K562 (cell line): ENCODE measurements around the gene HOXB4. TPM values are rescaled to one million over a fixed set of nuclear protein-coding genes. Genes with fewer than 3 reads are reported as not detected.

Experiments used
- ATAC-seq: fragments of 200-7000 bp; cut with Tn5 transposase; 3 replicates; pipeline ENCODE4 v1.9.1; 2020; ENCODE audit warnings: moderate library complexity
- BruUV-seq: library from RNA; stranded (reverse); fragments of 400-500 nt; replicated peaks from 2 replicates; lab custom pipeline; 2021; lab: Mats Ljungman, UMichigan
- CTCF ChIA-PET: fragments of 300-600 bp; formaldehyde crosslinking; extraction: SDS; loops from one replicate; lab custom pipeline; 2021; ENCODE audit warnings: low intra/inter-chr PET ratio; lab: Yijun Ruan, JAX
- POLR2A ChIA-PET: fragments of 300-600, 350-650 bp; sonication (Branson Sonifier 250); formaldehyde crosslinking; extraction: SDS; loops from one replicate; lab custom pipeline; 2021; ENCODE audit warnings: antibody characterized with exemption, inconsistent platforms; lab: Yijun Ruan, JAX
- DNase-seq, 4 experiments: peaks; one replicate each; pipeline versions ENCODE4 v3.0.0 to v3.0.0-alpha.2; 2011 to 2018; ENCODE audit warnings: low spot score in 3 of 4, mixed read lengths in 3 of 4; ENCODE audit errors: extremely low read depth in 1 of 4
- FAIRE-seq: peaks from 2 replicates; lab custom pipeline; 2011; peaks lifted over from hg19 to GRCh38; lab: Jason Lieb, UNC
- H2AFZ ChIP-seq: 2 replicates; pipeline ENCODE4 v1.6.0; 2011; ENCODE audit warnings: low read depth, low read length, control low read depth, inconsistent platforms
- H3K27ac ChIP-seq: fragments of 200-600 bp; 3 replicates; pipeline ENCODE4 v1.8.0; 2011; ENCODE audit warnings: low read depth, mild to moderate bottlenecking, control low read depth, inconsistent platforms, low read length, moderate library complexity, mixed read lengths; ENCODE audit errors: extremely low read depth
- H3K27me3 ChIP-seq, 2 experiments: fragments of 300-600 bp in 1 of 2; 2 replicates in 1 of 2; 3 replicates in 1 of 2; pipeline versions ENCODE4 v1.6.0 to v1.8.0; 2011; ENCODE audit warnings: inconsistent platforms in 2 of 2, low read length in 2 of 2, mild to moderate bottlenecking in 1 of 2, mixed read lengths in 1 of 2, moderate library complexity in 1 of 2; ENCODE audit not compliant: control insufficient read depth in 2 of 2, insufficient read depth in 2 of 2
- H3K36me3 ChIP-seq: fragments of 300-600 bp; 3 replicates; pipeline ENCODE4 v1.8.0; 2011; ENCODE audit warnings: mild to moderate bottlenecking, low read length, inconsistent platforms; ENCODE audit not compliant: control insufficient read depth, insufficient read depth
- H3K4me1 ChIP-seq, 2 experiments: fragments of 200-600 bp in 1 of 2; replicated peaks in 1 of 2; 2 replicates in 1 of 2; 3 replicates in 1 of 2; pipeline versions ENCODE4 v1.5.1 to v1.8.0; 2011; ENCODE audit warnings: inconsistent platforms in 2 of 2, low read length in 2 of 2, mild to moderate bottlenecking in 1 of 2, mixed read lengths in 1 of 2, moderate library complexity in 1 of 2; ENCODE audit not compliant: control insufficient read depth in 2 of 2, insufficient read depth in 2 of 2
- H3K4me2 ChIP-seq: 2 replicates; pipeline ENCODE4 v1.6.1; 2011; ENCODE audit warnings: low read length, control low read depth, inconsistent platforms, mixed read lengths; ENCODE audit not compliant: insufficient read depth
- H3K4me3 ChIP-seq: fragments of 200-600 bp; sonication (generic), shearing (Covaris generic); 2 replicates; pipeline ENCODE4 v1.5.1; 2016; ENCODE audit warnings: control low read depth, inconsistent platforms
- H3K79me2 ChIP-seq: fragments of 200-600 bp; 3 replicates; pipeline ENCODE4 v1.8.0; 2011; ENCODE audit warnings: low read length, inconsistent platforms; ENCODE audit not compliant: control insufficient read depth, insufficient read depth
- H3K9ac ChIP-seq, 2 experiments: 2 replicates each; pipeline versions ENCODE4 v1.6.0 to v1.6.1; 2011; ENCODE audit warnings: low read depth in 2 of 2, low read length in 2 of 2, control low read depth in 1 of 2, inconsistent platforms in 1 of 2, mild to moderate bottlenecking in 1 of 2, mixed read lengths in 1 of 2; ENCODE audit not compliant: insufficient read depth in 1 of 2
- H3K9me1 ChIP-seq: one replicate; pipeline ENCODE4 v1.6.0; 2011; ENCODE audit warnings: inconsistent platforms, mild to moderate bottlenecking, low read length, moderate library complexity; ENCODE audit not compliant: control insufficient read depth, insufficient read depth
- H3K9me3 ChIP-seq: replicated peaks from 2 replicates; pipeline ENCODE4 v1.5.1; 2011; ENCODE audit warnings: low read depth, low read length, inconsistent platforms; ENCODE audit not compliant: control insufficient read depth, insufficient read depth
- H4K20me1 ChIP-seq: replicated peaks from 2 replicates; pipeline ENCODE4 v1.6.1; 2011; ENCODE audit warnings: low read length, inconsistent platforms, mixed read lengths; ENCODE audit not compliant: control insufficient read depth, insufficient read depth
- CBX5 ChIP-seq: IDR thresholded peaks from 2 replicates; pipeline ENCODE4 v1.6.1; 2014; ENCODE audit warnings: low read depth, borderline replicate concordance
- EP400 ChIP-seq: fragments of 450-650 bp; IDR thresholded peaks from 2 replicates; pipeline ENCODE4 v1.6.1; 2017; ENCODE audit warnings: antibody characterized with exemption, mild to moderate bottlenecking, moderate library complexity
- ERF ChIP-seq: fragments of 450-650 bp; formaldehyde crosslinking; IDR thresholded peaks from 2 replicates; pipeline ENCODE4 v1.4.0; 2020; ENCODE audit warnings: mild to moderate bottlenecking, mixed read lengths
- ETV5 ChIP-seq: sonication (generic); formaldehyde crosslinking; IDR thresholded peaks from 2 replicates; pipeline ENCODE4 v1.4.0; 2020; ENCODE audit warnings: low read depth, mild to moderate bottlenecking, missing genetic modification reagents
- FOXA1 ChIP-seq: fragments of 450-650 bp; IDR thresholded peaks from 2 replicates; pipeline ENCODE4 v1.6.1; 2016; ENCODE audit warnings: mild to moderate bottlenecking, borderline replicate concordance
- GATAD2A ChIP-seq: fragments of 450-650 bp; IDR thresholded peaks from 2 replicates; pipeline ENCODE4 v1.6.1; 2017
- IRF2 ChIP-seq: sonication (generic); formaldehyde crosslinking; IDR thresholded peaks from 2 replicates; pipeline ENCODE4 v1.8.1; 2022; ENCODE audit warnings: mild to moderate bottlenecking, missing genetic modification reagents
- NEUROD1 ChIP-seq: fragments of 150-350 bp; IDR thresholded peaks from 2 replicates; pipeline ENCODE4 v1.6.1; 2014; ENCODE audit warnings: borderline replicate concordance, low read length, low read depth; ENCODE audit not compliant: partially characterized antibody
- PYGO2 ChIP-seq: fragments of 450-650 bp; IDR thresholded peaks from 2 replicates; pipeline ENCODE4 v1.6.1; 2016; ENCODE audit warnings: mild to moderate bottlenecking, missing genetic modification characterization, moderate library complexity, missing compliant biosample characterization
- RB1 ChIP-seq: fragments of 450-650 bp; IDR thresholded peaks from 2 replicates; pipeline ENCODE4 v1.6.1; 2017; ENCODE audit warnings: low read depth, mild to moderate bottlenecking
- RBM14 ChIP-seq: fragments of 200-400 bp; formaldehyde crosslinking; IDR thresholded peaks from 2 replicates; pipeline ENCODE4 v1.6.1; 2018; ENCODE audit warnings: low read depth, mild to moderate bottlenecking, low read length, moderate library complexity, borderline replicate concordance; ENCODE audit not compliant: insufficient read depth
- RBM15 ChIP-seq: fragments of 200-400 bp; formaldehyde crosslinking; IDR thresholded peaks from 2 replicates; pipeline ENCODE4 v1.6.1; 2018; ENCODE audit warnings: mild to moderate bottlenecking, low read length, moderate library complexity; ENCODE audit not compliant: insufficient read depth
- SMARCC2 ChIP-seq: fragments of 450-650 bp; IDR thresholded peaks from 2 replicates; pipeline ENCODE4 v1.6.1; 2017; ENCODE audit warnings: antibody characterized with exemption, moderate library complexity, mild to moderate bottlenecking, low read depth
- SMARCE1 ChIP-seq: fragments of 450-650 bp; IDR thresholded peaks from 2 replicates; pipeline ENCODE4 v1.7.1; 2016; ENCODE audit warnings: mild to moderate bottlenecking
- SRSF1 ChIP-seq: fragments of 200-400 bp; formaldehyde crosslinking; IDR thresholded peaks from 2 replicates; pipeline ENCODE4 v1.6.1; 2017; ENCODE audit warnings: mild to moderate bottlenecking, low read depth, low read length, moderate library complexity
- TAF7 ChIP-seq: fragments of 450-650 bp; IDR thresholded peaks from 2 replicates; pipeline ENCODE4 v1.6.1; 2016; ENCODE audit warnings: missing genetic modification characterization, missing compliant biosample characterization
- ZNF175 ChIP-seq: fragments of 200-800 bp; sonication (Bioruptor generic); IDR thresholded peaks from 2 replicates; pipeline ENCODE4 v1.6.1; 2016; ENCODE audit warnings: low read depth, mild to moderate bottlenecking, missing genetic modification characterization, missing compliant biosample characterization
- ZNF232 ChIP-seq: sonication (generic); formaldehyde crosslinking; IDR thresholded peaks from 2 replicates; pipeline ENCODE4 v1.8.0; 2022; ENCODE audit warnings: mild to moderate bottlenecking, missing genetic modification reagents
- ZNF699 ChIP-seq: fragments of 250-450 bp; sonication (Bioruptor Pico); IDR thresholded peaks from 2 replicates; pipeline ENCODE4 v1.8.0; 2021; ENCODE audit warnings: mild to moderate bottlenecking, moderate library complexity; ENCODE audit not compliant: insufficient replicate concordance
- ZNF766 ChIP-seq: fragments of 200-800 bp; sonication (Bioruptor generic); conservative IDR thresholded peaks from 2 replicates; pipeline ENCODE4 v1.6.1; 2016; ENCODE audit warnings: missing genetic modification characterization, missing compliant biosample characterization
- WGBS: fragments of 100-300 bp; shearing (Covaris generic); methylation state at CpG from one replicate; pipeline ENCODE4 v1.1.6; 2016; ENCODE audit warnings: low coverage, mixed read lengths; ENCODE audit not compliant: insufficient coverage; ENCODE audit errors: missing lambda C conversion rate; 5-methylcytosine and 5-hydroxymethylcytosine counted together
- in situ Hi-C: fragments of 300-500 bp; cut with MboI; formaldehyde crosslinking; loops from 4 replicates; pipeline ENCODE4 v1.15.0; 2018; ENCODE audit warnings: inconsistent platforms, mixed read lengths
- intact Hi-C: fragments of 100-400 bp; cut with micrococcal nuclease; formaldehyde crosslinking; loops from 2 replicates; pipeline ENCODE4 v1.14.2; 2022
- polyA plus RNA-seq, 8 experiments: library from polyadenylated mRNA; depleted of rRNA in 4 of 8; stranded (reverse) in 5 of 8; unstranded in 3 of 8; fragments of >200 nt; fragmentation: Nextera tagmentation in 2 of 8; fragmentation: Illumina TruSeq in 1 of 8; extraction: Ambion mirVana in 2 of 8; extraction: Trizol in 1 of 8; gene quantifications; 2 replicates each; pipeline versions ENCODE4 v1.2.1 to v1.2.3, GENCODE V29; 2011 to 2014; ENCODE audit warnings: inconsistent platforms in 1 of 8, missing spikeins in 1 of 8
- total RNA-seq, 7 experiments: library from RNA; depleted of rRNA in 6 of 7; stranded (reverse); fragments of >200 nt in 6 of 7; fragmentation: Illumina TruSeq in 2 of 7; extraction: Trizol in 2 of 7; gene quantifications; 2 replicates each; pipeline versions ENCODE4 v1.2.1 to v1.2.3, GENCODE V29; 2011 to 2021; ENCODE audit warnings: low replicate concordance in 1 of 7
- TF ChIP-seq, protein P1 (sequence below), 2 experiments: IDR thresholded peaks; 2 replicates each; pipeline ENCODE4 v1.6.1; 2012; ENCODE audit warnings: improper control_type of control experiment in 2 of 2, low read depth in 2 of 2, low read length in 2 of 2, borderline replicate concordance in 1 of 2

Gene HOXB4
- total and polyA plus RNA-seq, 9 of the 15 experiments (the other 6 are each of a cell fraction or from before 2014, with no cell fraction given): 1.6 to 34.9 (median 14.9) TPM

DNA sequence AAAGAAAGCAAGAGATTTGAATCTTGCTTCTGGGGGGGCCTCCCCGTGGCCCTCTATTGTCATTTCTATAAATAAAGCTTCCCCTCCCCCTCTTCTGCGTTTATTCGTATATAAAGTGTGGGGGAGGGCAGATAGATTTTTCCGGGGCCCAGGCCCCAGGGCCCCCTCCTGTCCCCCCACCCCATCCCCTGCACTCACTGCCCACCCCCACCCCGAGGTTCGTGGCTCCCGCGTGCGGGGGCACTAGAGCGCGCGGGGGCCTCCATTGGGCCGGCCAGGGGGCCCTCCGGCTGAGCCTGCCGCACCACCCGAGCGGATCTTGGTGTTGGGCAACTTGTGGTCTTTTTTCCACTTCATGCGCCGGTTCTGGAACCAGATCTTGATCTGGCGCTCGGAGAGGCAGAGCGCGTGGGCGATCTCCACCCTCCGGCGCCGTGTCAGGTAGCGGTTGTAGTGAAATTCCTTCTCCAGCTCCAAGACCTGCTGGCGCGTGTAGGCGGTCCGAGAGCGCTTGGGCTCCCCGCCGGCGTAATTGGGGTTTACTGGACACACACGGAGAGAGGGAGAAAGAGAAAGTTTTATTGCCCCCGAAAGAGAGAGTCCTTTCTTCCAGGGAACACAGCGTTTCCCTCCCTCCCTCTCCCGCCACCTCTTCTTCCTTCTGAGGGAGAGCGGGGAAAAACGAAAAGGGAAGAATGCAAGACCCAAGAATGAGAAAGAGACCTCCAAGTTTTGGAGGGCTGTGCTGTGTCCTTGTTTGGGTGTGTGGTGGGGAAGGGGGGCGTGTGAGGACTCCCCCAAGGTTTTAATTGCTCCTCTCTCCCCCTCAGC is 1.5 kb downstream of the HOXB4 start:
- POLR2A ChIA-PET: interaction anchor here (0.9 to 1.2 kb wide), 4 partner anchors 13 to 163 kb away, joined by 3 read pairs; no protein-coding TSS in a partner anchor
- Histone ChIP-seq H3K27me3 (no peaks in the 10 kb centered on the region), H3K27ac (peak overlapping the region; percentile 95), H2AFZ (peak overlapping the region; percentile 27; the same call in 1 of the 2 replicates), H3K9me1 (no peaks in the 10 kb centered on the region), H3K4me1 (peaks cover 36 to 57% of the 10 kb centered on the region in 2 experiments), H3K4me3 (peak overlapping the region; percentile 71), H3K79me2 (peaks cover 98% of the 10 kb centered on the region), H4K20me1 (no peaks in the 10 kb centered on the region), H3K4me2 (peak overlapping the region; percentile 93), H3K36me3 (peaks cover 46% of the 10 kb centered on the region), H3K9me3 (no peaks in the 10 kb centered on the region), H3K9ac (peak overlapping the region; percentile 95 to 97)
- CTCF ChIA-PET: no interaction called here
- ATAC-seq (peak; percentile 21), FAIRE-seq (peak; percentile 57), DNase-seq (peak; percentile 63 to 82 (median 74))
- 2% methylated on average over 28 of the region's 43 CpGs for WGBS
- no TSS peak for BruUV-seq
- intact Hi-C loops (no loop called here), in situ Hi-C loops (no loop called here)
- TF ChIP-seq GATAD2A (no peak), CBX5 (no peak), RBM15 (no peak), RB1 (peak; percentile 25; the same call in 1 of the 2 replicates), SRSF1 (no peak), ETV5 (CRISPR knock-in tag) (peak; percentile 52; the same call in 1 of the 2 replicates), RBM14 (no peak), TAF7 (peak; percentile 16; the same call in 1 of the 2 replicates), ZNF699 (CRISPR knock-in tag) (no peak), ZNF175 (CRISPR knock-in tag) (peak; percentile 38; the same call in 1 of the 2 replicates), SMARCE1 (0 out of 2 replicates have a peak, but pooled peaks have one; percentile 13), PYGO2 (tag) (peak; percentile 18; the same call in 1 of the 2 replicates), SMARCC2 (no peak), EP400 (peak; percentile 28; the same call in 1 of the 2 replicates), NEUROD1 (no peak), FOXA1 (no peak), ZNF766 (CRISPR knock-in tag) (peak; percentile 9; the same call in 1 of the 2 replicates), ZNF232 (CRISPR knock-in tag) (no peak), IRF2 (CRISPR knock-in tag) (no peak), ERF (no peak)
- TF ChIP-seq, protein P1, sequence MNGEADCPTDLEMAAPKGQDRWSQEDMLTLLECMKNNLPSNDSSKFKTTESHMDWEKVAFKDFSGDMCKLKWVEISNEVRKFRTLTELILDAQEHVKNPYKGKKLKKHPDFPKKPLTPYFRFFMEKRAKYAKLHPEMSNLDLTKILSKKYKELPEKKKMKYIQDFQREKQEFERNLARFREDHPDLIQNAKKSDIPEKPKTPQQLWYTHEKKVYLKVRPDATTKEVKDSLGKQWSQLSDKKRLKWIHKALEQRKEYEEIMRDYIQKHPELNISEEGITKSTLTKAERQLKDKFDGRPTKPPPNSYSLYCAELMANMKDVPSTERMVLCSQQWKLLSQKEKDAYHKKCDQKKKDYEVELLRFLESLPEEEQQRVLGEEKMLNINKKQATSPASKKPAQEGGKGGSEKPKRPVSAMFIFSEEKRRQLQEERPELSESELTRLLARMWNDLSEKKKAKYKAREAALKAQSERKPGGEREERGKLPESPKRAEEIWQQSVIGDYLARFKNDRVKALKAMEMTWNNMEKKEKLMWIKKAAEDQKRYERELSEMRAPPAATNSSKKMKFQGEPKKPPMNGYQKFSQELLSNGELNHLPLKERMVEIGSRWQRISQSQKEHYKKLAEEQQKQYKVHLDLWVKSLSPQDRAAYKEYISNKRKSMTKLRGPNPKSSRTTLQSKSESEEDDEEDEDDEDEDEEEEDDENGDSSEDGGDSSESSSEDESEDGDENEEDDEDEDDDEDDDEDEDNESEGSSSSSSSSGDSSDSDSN (IDR thresholded peaks at IDR 0.05; ENCODE audit: borderline replicate concordance in 1 of 2, low read depth in 2 of 2, low read length in 2 of 2): peak; percentile 74 to 87; a peak in 3 of 4 replicates
